ENCODE data around the gene TBCK.

The TBCK gene

DNA sequence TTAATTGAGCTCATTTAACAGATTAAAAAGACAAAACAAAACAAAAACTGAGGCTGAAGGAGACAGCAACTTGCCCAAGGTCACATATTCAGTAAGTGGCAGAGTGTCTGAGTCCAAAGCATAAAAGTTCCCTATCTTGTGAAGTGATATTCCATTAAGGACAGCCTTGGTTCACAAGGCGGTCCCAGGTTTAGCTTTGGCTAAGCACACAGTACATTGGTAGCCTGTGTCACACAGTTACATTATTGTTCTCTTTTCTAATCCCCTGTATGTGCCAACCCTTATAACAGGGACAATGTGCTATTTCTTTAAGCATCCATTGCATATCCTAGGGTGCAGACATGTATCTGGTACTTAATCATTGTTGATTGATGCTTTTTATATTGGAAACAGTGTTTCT is 280.8 kb downstream of the TBCK start:
- DNase-seq: no peak

GRCh38 chr4:106034751-106035150 is 281.3 kb downstream of the TBCK start:
- no peak for DNase-seq

GRCh38 chr4:106034220-106034619 is 281.8 kb downstream of the TBCK start:
- DNase-seq: no peak

DNA sequence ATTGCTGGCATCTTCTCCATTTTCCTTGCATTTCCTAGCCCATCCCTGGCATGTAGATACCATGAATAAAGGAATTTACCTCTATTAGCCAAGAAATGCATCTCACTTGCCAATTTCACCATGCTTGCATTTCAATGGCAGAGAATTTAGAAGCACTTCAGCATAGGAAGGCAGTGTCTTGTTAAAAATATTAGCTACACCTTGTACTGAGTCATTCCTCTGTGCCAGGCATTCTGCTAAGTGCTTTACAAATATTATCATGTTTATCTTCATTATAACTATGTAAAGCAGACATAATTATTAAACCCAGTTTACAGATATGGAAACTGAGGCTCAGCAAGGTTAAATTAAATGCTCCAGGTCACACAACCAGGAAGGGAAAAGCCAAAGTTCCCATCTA is 282.5 kb downstream of the TBCK start:
- no peak for DNase-seq

DNA sequence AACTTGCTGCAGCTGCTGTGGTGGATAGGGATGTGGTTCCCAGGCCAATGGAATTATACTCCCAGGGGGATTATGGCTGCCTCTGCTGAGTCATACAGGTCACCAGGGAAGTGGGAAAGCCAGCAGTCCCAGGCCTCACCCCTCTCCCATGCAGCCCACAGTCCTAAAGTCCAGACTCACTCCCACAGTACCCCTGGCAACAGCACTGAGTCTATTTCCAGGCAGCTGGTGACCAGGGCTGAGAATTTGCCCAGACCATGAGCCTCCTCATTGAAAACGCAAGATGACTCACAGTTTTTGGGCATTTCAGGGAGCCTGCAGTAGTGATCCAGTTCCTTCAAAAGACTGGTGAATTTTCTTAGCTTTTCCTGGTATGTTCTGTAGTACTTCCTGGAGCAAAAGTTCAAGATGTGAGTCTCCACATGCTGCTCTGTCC is 283.1 kb downstream of the TBCK start:
- no peak for DNase-seq

DNA sequence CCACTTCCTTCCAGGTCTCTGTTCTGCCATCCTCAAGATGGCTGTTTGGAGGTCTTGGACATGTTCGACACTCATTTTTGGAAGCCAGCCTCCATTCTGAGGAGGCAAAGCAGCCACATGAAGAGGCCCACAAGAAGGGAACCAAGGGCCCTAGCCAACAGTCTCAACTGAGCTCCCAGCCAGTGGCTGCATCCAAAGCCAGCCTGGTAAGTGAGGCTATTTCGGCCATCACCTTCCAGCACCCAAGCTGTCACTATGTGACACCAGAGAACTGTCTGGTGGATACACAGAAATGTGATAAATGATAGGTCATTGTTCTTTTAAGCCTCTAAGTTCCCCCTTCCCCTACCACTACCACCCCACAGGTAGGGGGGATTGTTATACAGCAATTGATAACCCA is 293.6 kb downstream of the TBCK start:
- no peak for DNase-seq

GRCh38 chr4:106021737-106022410 is 294.1 kb downstream of the TBCK start:
- no peak for DNase-seq

GRCh38 chr4:106019771-106020170 is 296.2 kb downstream of the TBCK start:
- DNase-seq: no peak

- no peak for DNase-seq
These were observed 298.0 kb downstream of the TBCK start for GRCh38 chr4:106017975-106018374.

DNA sequence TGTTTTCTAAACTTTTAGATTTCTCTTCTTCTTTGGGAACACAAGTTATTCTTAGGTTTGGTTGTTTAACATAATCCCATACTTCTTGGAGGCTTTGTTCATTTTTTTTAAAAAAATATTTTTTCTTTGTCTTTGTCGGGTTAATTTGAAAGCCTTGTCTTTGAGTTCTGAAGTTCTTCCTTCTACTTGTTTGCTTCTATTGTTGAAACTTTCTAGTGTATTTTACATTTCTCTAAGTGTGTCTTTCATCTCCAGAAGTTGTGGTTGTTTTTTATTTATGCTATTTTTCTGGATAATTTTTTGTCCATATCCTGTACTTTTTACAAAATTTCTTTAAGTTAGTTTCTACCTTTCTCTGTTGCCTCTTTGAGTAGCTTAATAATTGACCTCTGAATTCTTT is 304.6 kb downstream of the TBCK start:
- no peak for DNase-seq

DNA sequence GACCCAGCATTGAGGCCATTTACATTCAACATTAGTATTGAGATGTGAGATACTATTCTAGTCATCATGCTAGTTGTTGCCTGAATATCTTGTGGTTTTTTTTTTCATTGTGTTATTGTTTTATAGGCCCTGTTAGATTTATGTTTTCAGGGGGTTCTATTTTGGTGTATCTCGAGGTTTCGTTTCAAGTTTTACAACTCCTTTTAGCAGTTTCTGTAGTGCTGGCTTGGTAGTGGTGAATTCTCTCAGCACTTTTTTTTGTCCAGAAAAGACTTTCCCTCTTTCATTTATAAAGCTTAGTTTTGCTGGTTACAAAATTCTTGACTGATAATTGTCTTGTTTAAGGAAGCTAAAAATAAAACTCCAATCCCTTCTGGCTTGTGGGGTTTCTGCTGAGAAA is 305.2 kb downstream of the TBCK start:
- no peak for DNase-seq

GRCh38 chr4:106002994-106003393 is 313.0 kb downstream of the TBCK start:
- DNase-seq: no peak

- DNase-seq: no peak
These were observed 317.6 kb downstream of the TBCK start for GRCh38 chr4:105998171-105999063.

- no peak for DNase-seq
These were observed 319.2 kb downstream of the TBCK start for GRCh38 chr4:105996845-105997244.

DNA sequence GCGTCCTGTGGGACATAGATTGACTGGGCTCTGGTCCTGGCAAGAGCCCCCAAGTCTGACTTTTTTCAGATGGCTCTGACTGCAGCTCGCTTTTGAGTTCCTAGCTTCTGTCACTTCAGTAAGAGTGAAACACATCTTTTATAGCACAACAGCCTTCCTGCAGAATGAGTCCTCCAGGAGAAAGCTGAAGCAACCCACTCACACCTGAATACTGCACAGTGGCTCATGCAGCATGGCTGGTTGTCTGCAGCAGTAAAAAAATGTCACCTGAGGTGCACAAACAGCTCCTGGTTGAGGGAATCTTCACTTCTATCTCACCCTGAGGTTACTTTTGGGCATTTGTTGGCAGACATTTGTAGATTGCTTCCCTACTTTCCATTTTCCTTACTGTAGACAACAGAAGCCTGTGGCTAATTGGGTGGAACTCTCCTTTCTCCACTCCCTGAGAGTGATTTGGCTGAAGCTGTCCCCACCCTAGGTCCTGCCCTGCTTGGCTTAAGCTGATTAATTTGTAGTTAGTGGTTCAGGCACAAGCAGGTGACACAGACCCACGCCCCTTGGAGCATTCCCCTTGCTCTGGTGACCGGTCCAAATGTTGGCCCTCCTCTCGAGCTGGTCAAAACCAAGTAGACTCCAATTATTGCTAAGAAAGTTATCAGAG is 321.0 kb downstream of the TBCK start:
- no peak for DNase-seq

DNA sequence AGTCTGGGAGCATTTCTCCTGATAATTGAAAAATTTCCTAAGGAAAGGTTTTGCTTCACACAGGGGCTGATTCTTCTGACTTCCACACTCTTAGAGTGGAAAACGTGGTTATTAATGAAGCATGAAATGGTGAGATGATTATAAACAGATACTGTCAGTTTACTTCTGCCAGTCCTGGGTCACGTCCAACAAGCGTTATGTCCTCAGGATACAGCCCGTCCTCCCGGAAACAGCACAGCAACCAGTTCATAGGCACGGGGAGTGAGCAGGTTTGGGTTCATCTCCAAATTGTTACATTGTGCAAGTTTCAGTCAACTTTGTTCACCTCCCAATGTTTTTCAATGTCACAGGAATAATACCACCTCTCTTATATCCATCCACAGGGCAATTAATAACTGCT is 321.9 kb downstream of the TBCK start:
- DNase-seq: no peak

DNA sequence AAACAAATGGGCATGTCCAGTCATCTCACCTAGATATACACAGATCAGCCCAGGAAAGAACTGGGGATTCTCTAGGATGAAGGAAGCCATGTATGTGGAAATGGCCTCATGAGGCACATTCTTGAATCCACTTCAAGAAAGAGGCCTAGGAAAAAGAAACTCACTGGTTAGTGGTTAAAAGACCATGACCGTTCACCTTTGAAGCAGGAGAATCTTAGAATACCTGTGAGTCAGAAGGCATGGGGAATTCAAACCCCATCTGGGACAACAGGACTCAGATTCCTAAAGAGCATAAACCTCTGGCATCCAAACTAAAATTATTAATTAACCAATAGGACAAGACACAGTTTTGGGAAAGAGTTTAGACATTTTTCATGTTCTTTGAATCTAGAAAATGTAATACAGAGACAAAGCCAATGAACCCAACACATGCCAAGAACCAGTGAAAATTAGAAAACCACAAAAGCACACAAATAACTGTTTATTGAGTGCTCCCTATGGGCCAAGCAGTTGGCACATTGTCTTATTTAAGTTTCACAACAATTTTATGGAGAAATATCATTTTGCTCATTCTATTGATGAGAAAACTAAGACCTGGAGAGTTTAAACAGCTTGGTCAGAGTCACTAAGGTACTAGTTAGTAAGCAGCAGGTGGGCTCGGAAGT is 323.2 kb downstream of the TBCK start:
- no peak for DNase-seq

GRCh38 chr4:105991726-105992125 is 324.3 kb downstream of the TBCK start:
- no peak for DNase-seq

Measured in KG1 (cell line).